ENCODE results near the gene C11orf16.

The C11orf16 gene

DNA sequence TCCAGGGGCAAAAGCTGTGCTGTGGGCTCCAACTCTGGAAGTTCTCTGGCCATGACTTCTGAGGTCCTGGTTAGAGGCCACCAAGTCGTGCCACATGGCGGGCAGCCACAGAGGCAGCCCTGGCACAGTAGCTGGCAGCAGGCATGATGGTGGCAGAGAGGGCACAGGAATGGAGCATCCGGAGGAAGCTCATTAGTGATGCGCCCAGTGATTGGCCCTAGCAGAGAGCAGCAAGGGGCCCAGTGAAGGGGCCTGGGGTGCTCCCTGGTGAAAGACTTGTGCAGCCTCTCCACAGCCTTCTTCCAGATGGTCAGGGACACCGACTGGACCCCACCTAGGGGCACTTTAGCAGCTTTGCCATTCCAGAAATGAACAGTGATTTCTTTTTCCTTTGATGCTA, 7.0 kb downstream of the C11orf16 start:
- TF ChIP-seq, protein P1, sequence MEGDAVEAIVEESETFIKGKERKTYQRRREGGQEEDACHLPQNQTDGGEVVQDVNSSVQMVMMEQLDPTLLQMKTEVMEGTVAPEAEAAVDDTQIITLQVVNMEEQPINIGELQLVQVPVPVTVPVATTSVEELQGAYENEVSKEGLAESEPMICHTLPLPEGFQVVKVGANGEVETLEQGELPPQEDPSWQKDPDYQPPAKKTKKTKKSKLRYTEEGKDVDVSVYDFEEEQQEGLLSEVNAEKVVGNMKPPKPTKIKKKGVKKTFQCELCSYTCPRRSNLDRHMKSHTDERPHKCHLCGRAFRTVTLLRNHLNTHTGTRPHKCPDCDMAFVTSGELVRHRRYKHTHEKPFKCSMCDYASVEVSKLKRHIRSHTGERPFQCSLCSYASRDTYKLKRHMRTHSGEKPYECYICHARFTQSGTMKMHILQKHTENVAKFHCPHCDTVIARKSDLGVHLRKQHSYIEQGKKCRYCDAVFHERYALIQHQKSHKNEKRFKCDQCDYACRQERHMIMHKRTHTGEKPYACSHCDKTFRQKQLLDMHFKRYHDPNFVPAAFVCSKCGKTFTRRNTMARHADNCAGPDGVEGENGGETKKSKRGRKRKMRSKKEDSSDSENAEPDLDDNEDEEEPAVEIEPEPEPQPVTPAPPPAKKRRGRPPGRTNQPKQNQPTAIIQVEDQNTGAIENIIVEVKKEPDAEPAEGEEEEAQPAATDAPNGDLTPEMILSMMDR (IDR thresholded peaks at IDR 0.05), result no peak
- TF ChIP-seq ZFX (IDR thresholded peaks at IDR 0.05; ENCODE audit: borderline replicate concordance), result no peak
- no peak overlapping the region for H3K27ac ChIP-seq

DNA sequence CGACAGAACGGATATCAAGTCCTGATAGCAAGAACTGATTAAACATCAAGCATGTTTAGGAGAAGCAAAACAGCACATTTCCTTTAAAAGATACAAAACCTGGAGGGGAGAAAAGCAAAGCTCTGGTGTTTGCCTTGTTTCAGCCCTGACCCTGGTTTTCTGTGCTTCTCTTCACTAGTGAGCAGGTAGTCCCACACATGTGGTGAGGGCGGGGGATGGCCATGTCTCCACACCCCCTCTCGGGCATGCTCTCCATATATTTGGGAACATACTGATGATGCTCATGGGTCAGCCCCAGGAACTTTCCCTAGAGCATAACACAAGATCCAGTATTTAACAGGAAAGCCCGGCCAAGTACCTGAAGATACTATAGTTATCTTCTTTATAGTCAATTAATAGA, 10.1 kb downstream of the C11orf16 start:
- TF ChIP-seq ZFX (IDR thresholded peaks at IDR 0.05; ENCODE audit: borderline replicate concordance), result no peak
- TF ChIP-seq, protein P1 (IDR thresholded peaks at IDR 0.05), result no peak
- H3K27ac ChIP-seq, result no peak overlapping the region

DNA sequence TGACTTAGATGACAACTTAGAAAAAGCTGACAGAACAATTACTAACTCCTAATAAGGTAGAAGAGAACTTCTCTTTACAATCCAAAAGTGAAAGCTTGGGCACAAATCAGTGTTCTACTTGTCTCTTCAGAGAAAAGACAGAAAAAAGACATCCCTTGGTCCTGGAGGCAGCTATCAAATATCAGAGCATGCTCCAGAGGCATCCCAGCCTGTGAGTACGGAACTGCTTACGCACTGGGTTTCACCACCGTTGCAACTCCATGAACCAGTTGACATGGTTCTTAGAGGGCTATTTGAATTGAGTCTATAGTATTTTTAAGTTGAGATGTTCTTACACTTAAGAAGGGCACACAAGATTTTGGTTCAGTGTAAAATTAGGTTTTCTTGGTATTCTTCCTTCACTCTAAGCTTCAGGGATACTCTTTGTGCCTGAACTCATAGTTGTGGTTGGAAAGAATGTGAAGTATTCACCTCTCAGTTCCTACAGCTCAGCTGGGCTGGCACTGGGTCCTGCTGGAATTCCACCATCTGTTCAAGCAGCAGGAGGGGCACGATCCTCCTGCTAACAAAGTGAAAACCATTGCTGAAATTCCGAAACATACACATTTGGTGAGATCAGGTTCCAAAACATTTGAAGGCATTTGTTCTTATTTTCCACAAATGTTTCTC, 15.5 kb downstream of the C11orf16 start:
- no peak overlapping the region for H3K27ac ChIP-seq
- TF ChIP-seq, protein P1 (IDR thresholded peaks at IDR 0.05), result no peak
- TF ChIP-seq ZFX (IDR thresholded peaks at IDR 0.05; ENCODE audit: borderline replicate concordance), result no peak

DNA sequence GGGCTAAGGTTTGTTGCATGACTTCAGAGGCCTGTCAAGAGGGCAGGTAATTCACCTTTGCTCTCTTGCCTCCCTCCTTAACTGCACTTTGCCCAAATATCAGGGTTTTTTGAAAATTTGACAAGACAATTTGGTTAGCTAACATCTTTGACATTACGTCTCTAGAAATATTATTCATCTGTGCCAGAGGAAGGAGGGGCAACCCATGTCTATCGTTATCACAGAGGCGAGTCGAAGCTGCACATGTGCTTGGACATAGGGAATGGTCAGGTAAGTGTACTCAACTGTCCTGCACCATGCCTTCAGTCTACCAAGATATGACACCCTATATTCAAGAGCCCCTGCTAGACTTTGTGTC, 18.1 kb downstream of the C11orf16 start:
- TF ChIP-seq, protein P1 (IDR thresholded peaks at IDR 0.05), result peak; percentile 41
- no peak for TF ChIP-seq ZFX (IDR thresholded peaks at IDR 0.05; ENCODE audit: borderline replicate concordance)
- H3K27ac ChIP-seq, result no peak overlapping the region

DNA sequence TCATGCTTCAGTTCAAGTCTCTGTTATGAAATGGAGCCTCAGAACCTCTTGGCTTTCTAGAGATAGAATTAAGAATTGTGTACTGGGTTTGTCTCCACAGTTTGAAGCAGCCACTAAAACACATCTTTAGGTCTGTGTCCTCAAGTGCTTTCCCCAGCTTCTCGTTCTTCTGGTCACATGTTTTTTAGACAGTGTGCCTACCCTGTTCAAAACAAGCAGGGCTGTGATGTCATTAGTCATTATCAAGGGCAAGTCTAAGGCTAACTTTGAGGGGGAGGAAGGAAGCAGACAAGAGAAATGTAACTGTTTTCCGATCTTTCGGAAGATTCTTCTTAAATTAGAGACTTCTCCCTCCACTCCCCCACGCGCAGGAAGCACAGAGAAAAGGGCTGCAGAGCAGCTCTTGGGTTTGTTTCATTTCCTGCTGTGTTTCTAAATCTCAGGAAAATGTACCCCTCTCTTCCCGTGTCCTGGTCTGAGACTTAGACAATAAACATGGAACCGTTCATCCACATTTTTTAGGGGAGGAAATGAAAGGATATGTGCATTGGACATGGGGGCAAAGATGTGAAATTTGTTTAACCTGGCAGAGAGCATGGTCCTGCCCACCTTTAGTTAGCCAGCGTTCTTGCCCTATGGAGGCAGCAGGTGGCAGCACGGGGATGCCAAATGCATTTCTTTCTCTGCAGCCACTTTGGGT, 18.6 kb downstream of the C11orf16 start:
- H3K27ac ChIP-seq, result no peak overlapping the region
- TF ChIP-seq ZFX (IDR thresholded peaks at IDR 0.05; ENCODE audit: borderline replicate concordance), result no peak
- TF ChIP-seq, protein P1 (IDR thresholded peaks at IDR 0.05), result peak; percentile 82

DNA sequence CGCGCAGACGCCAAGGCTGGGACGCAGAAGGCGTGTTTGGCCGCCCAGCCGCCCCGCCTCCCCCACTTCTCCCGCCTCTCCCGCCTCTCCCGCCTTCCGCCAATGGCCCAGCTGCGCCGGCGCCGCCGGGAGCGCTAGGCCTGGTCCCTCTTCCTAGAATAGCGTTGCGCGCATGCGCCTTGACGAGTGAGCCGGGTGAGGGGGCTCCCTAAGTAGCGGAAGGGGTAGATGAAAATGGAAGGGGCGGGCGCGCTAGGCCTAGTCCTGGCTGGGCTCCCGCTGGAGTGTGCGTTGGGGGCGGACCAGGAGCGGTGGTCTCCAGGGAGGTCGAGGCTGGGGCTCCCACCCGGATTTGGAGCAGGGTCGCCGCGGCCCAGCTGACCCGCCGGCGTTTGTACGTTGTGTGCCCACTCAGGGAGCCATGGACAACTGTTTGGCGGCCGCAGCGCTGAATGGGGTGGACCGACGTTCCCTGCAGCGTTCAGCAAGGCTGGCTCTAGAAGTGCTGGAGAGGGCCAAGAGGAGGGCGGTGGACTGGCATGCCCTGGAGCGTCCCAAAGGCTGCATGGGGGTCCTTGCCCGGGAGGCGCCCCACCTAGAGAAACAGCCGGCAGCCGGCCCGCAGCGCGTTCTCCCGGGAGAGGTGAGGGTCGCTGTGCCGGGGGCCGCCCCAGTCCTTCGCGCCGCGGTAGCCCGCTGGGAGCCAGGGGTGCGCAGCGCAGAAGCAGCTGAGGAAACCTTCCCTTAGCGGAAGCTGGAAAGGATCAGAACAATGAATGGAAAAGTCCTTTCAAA, 21.5 kb downstream of the C11orf16 start, which contains the start of gene AKIP1:
TSS of gene AKIP1 (plus strand) at position 161 of the 795 bp plus-strand sequence. CDS start at position 422, 261 bp downstream.
- peak within 1 kb of the TSS; percentile 70 for H3K27ac ChIP-seq
- TF ChIP-seq, protein P1 (IDR thresholded peaks at IDR 0.05), result no peak
- no peak for TF ChIP-seq ZFX (IDR thresholded peaks at IDR 0.05; ENCODE audit: borderline replicate concordance)

All from 22Rv1 (cell line).